GM23338 (cell line): ENCODE measurements around the gene TRHDE. TPM values are rescaled to one million over a fixed set of nuclear protein-coding genes. Genes with fewer than 3 reads are reported as not detected.

Experiments used
- ATAC-seq: fragments of 200-7000 bp; cut with Tn5 transposase; 3 replicates; pipeline ENCODE4 v1.9.1; 2020
- DNase-seq: peaks from one replicate; pipeline ENCODE4 v3.0.0-alpha.2; 2015; ENCODE audit warnings: low spot score
- H2AFZ ChIP-seq: fragments of 200-600 bp; sonication (generic); 2 replicates; pipeline ENCODE4 v1.8.0; 2016; ENCODE audit warnings: antibody characterized with exemption, mild to moderate bottlenecking, moderate library complexity
- H3F3A ChIP-seq: fragments of 200-600 bp; sonication (generic); replicated peaks from 2 replicates; pipeline ENCODE4 v1.8.0; 2017; ENCODE audit warnings: antibody characterized with exemption, mixed run types, low read depth
- H3K27ac ChIP-seq: fragments of 200-600 bp; sonication (generic); 2 replicates; pipeline ENCODE4 v1.6.1; 2016; ENCODE audit warnings: low read depth
- H3K27me3 ChIP-seq: fragments of 200-600 bp; sonication (generic); 2 replicates; pipeline ENCODE4 v1.8.0; 2016; ENCODE audit warnings: mild to moderate bottlenecking, mixed run types, moderate library complexity; ENCODE audit not compliant: insufficient read depth
- H3K36me3 ChIP-seq: fragments of 200-600 bp; sonication (generic); 2 replicates; pipeline ENCODE4 v1.8.0; 2016; ENCODE audit warnings: mild to moderate bottlenecking; ENCODE audit not compliant: insufficient read depth
- H3K4me1 ChIP-seq: fragments of 200-600 bp; sonication (generic); 2 replicates; pipeline ENCODE4 v1.8.0; 2016; ENCODE audit warnings: mild to moderate bottlenecking, moderate library complexity; ENCODE audit not compliant: insufficient read depth
- H3K4me2 ChIP-seq: fragments of 200-600 bp; sonication (generic); 2 replicates; pipeline ENCODE4 v1.7.1; 2017; ENCODE audit warnings: mixed run types
- H3K4me3 ChIP-seq: fragments of 200-600 bp; sonication (generic); 2 replicates; pipeline ENCODE4 v1.6.1; 2016; ENCODE audit warnings: mixed run types
- H3K79me2 ChIP-seq: fragments of 200-600 bp; sonication (generic); replicated peaks from 2 replicates; pipeline ENCODE4 v1.8.0; 2017; ENCODE audit warnings: mild to moderate bottlenecking; ENCODE audit not compliant: insufficient read depth
- H3K9me2 ChIP-seq: fragments of 200-600 bp; sonication (generic); 2 replicates; pipeline ENCODE4 v1.8.0; 2017; ENCODE audit not compliant: insufficient read depth
- H4K20me1 ChIP-seq: fragments of 200-600 bp; sonication (generic); replicated peaks from 2 replicates; pipeline ENCODE4 v1.8.0; 2017; ENCODE audit warnings: mild to moderate bottlenecking; ENCODE audit not compliant: insufficient read depth
- H3K27ac Mint-ChIP-seq: 2 replicates; pipeline ENCODE4 v1.8.0; 2020; ENCODE audit warnings: inconsistent platforms, mild to moderate bottlenecking, moderate library complexity, mixed read lengths
- H3K27me3 Mint-ChIP-seq: 3 replicates; pipeline ENCODE4 v1.8.0; 2022; ENCODE audit warnings: low read depth, mild to moderate bottlenecking, moderate library complexity, mixed read lengths, inconsistent platforms; ENCODE audit not compliant: insufficient read depth, poor library complexity
- H3K36me3 Mint-ChIP-seq: 3 replicates; pipeline ENCODE4 v1.8.0; 2021; ENCODE audit warnings: low read depth, mild to moderate bottlenecking, inconsistent platforms, moderate library complexity, mixed read lengths
- H3K4me1 Mint-ChIP-seq: 3 replicates; pipeline ENCODE4 v1.8.0; 2020; ENCODE audit warnings: mild to moderate bottlenecking, inconsistent platforms, mixed read lengths
- H3K4me3 Mint-ChIP-seq: 3 replicates; pipeline ENCODE4 v1.8.0; 2021; ENCODE audit warnings: moderate library complexity, mild to moderate bottlenecking, inconsistent platforms, mixed read lengths
- H3K9me3 Mint-ChIP-seq: 3 replicates; pipeline ENCODE4 v1.8.0; 2020; ENCODE audit warnings: moderate library complexity, mild to moderate bottlenecking, inconsistent platforms, mixed read lengths
- CTCF ChIP-seq, 2 experiments: fragments of 200-600 bp in 1 of 2; sonication (generic) in 1 of 2; conservative IDR thresholded peaks; 2 replicates each; pipeline versions ENCODE4 v1.5.1 to v1.6.1; 2016 to 2017; ENCODE audit warnings: antibody characterized with exemption in 2 of 2, low read depth in 2 of 2, mild to moderate bottlenecking in 2 of 2, moderate library complexity in 1 of 2
- EZH2 ChIP-seq: fragments of 200-600 bp; sonication (generic); IDR thresholded peaks from one replicate; pipeline ENCODE4 v1.8.0; 2017; ENCODE audit warnings: antibody characterized with exemption, mild to moderate bottlenecking, low read depth; ENCODE audit not compliant: unreplicated experiment
- EZH2phosphoT487 ChIP-seq: fragments of 200-600 bp; sonication (generic); IDR thresholded peaks from one replicate; pipeline ENCODE4 v1.8.1; 2018; ENCODE audit warnings: antibody characterized with exemption; ENCODE audit not compliant: unreplicated experiment
- POLR2AphosphoS5 ChIP-seq: IDR thresholded peaks from 2 replicates; pipeline ENCODE4 v1.6.1; 2016; ENCODE audit warnings: antibody characterized with exemption, low read depth
- REST ChIP-seq: IDR thresholded peaks from one replicate; pipeline ENCODE4 v1.6.1; 2018; ENCODE audit warnings: antibody characterized with exemption; ENCODE audit not compliant: unreplicated experiment
- ZNF114 ChIP-seq: fragments of 250-450 bp; sonication (Bioruptor Pico); IDR thresholded peaks from 2 replicates; pipeline ENCODE4 v1.5.0; 2020; ENCODE audit warnings: mild to moderate bottlenecking, moderate library complexity
- ZNF331 ChIP-seq: fragments of 250-450 bp; sonication (Bioruptor Pico); IDR thresholded peaks from 2 replicates; pipeline ENCODE4 v1.5.0; 2020; ENCODE audit warnings: low read depth, mild to moderate bottlenecking, moderate library complexity
- long read RNA-seq: library from polyadenylated mRNA; unstranded; transcript quantifications from one replicate; pipeline ENCODE4 v2.0.0, GENCODE V29; 2020; ENCODE audit not compliant: unreplicated experiment
- polyA plus RNA-seq: library from polyadenylated mRNA; unstranded; fragments of >200 nt; fragmentation: Nextera tagmentation; extraction: Ambion mirVana; gene quantifications from 2 replicates; pipeline ENCODE4 v1.2.1, GENCODE V29; 2016
- total RNA-seq: library from RNA; depleted of rRNA; stranded (reverse); fragments of >200 nt; shearing (Covaris generic); gene quantifications from 2 replicates; pipeline ENCODE4 v1.2.3, GENCODE V29; 2014; rRNA removed

The TRHDE gene
- total RNA-seq (5.7 and 7.7 TPM in 2 replicates), polyA plus RNA-seq (1.3 and 1.5 TPM in 2 replicates)
- long read RNA-seq, partial matches to known transcripts = 0 of 1 reads
- long read RNA-seq, other reads (novel, unspliced or antisense) = 1 of 1 reads

GRCh38 chr12:72272091-72272661, at the start of gene TRHDE:
TRHDE (plus strand) TSS chr12:72272370; CDS start chr12:72272644, 274 bp downstream.
- peak within 1 kb of the TSS; percentile 92 for H3K4me3 Mint-ChIP-seq

More at GRCh38 chr12:72272091-72272661, at the start of gene TRHDE:
- DNase-seq (peak; percentile 86), ATAC-seq (peak; percentile 69)
- no peaks in the 10 kb centered on the region for H3K9me3 Mint-ChIP-seq
- H3K4me3 ChIP-seq = peak within 1 kb of the TSS; percentile 80
- H3F3A ChIP-seq = no peaks in the 10 kb centered on the region
- no peak within 1 kb of the TSS for H3K27ac ChIP-seq
- H2AFZ ChIP-seq = peak within 1 kb of the TSS; percentile 87
- H3K4me1 Mint-ChIP-seq = peaks cover 44% of the 10 kb centered on the region
- no peaks in the 10 kb centered on the region for H4K20me1 ChIP-seq
- peaks cover 34% of the 10 kb centered on the region for H3K27me3 Mint-ChIP-seq
- no peaks in the 10 kb centered on the region for H3K9me2 ChIP-seq
- peaks cover 44% of the 10 kb centered on the region for H3K79me2 ChIP-seq
- H3K36me3 ChIP-seq = no peaks in the 10 kb centered on the region
- TF ChIP-seq CTCF (conservative IDR thresholded peaks at IDR 0.05; ENCODE audit: low read depth in 2 of 2) (no peak), ZNF331 (CRISPR knock-in tag) (no peak), EZH2 (no peak), ZNF114 (no peak), POLR2AphosphoS5 (peak; percentile 41; the same call in 1 of the 2 replicates), EZH2phosphoT487 (no peak), REST (no peak)
- H3K27me3 ChIP-seq = peaks cover 38% of the 10 kb centered on the region
- H3K36me3 Mint-ChIP-seq = no peaks in the 10 kb centered on the region
- peaks cover 51% of the 10 kb centered on the region for H3K4me1 ChIP-seq
- H3K4me2 ChIP-seq = peak within 1 kb of the TSS; percentile 91
- peak within 1 kb of the TSS; percentile 32; the same call in 1 of the 2 replicates for H3K27ac Mint-ChIP-seq
